GM12878 (cell line): Measurements from ENCODE around the gene TIMD4. TPM values are rescaled to one million over a fixed set of nuclear protein-coding genes. Genes with fewer than 3 reads are reported as not detected.

ENCODE experiments used
- CEBPB ChIP-seq, 2 experiments: fragments of 150-350 bp in 1 of 2; IDR thresholded peaks; 2 replicates each; pipeline ENCODE4 v1.6.1; 2012 to 2014; ENCODE audit warnings: low read depth in 2 of 2, low read length in 2 of 2, borderline replicate concordance in 1 of 2, inconsistent platforms in 1 of 2
- CUX1 ChIP-seq: IDR thresholded peaks from 2 replicates; pipeline ENCODE4 v1.6.1; 2012; ENCODE audit warnings: improper control_type of control experiment, low read depth, low read length; ENCODE audit not compliant: insufficient replicate concordance
- EED ChIP-seq: sonication (generic); IDR thresholded peaks from 2 replicates; pipeline ENCODE4 v1.6.1; 2016; ENCODE audit warnings: antibody characterized with exemption, low read depth
- HDAC2 ChIP-seq: fragments of 200-600 bp; sonication (generic); IDR thresholded peaks from 2 replicates; pipeline ENCODE4 v1.6.1; 2017
- JUNB ChIP-seq: IDR thresholded peaks from 2 replicates; pipeline ENCODE4 v1.6.1; 2016; ENCODE audit warnings: antibody characterized with exemption, mild to moderate bottlenecking
- MTA3 ChIP-seq: IDR thresholded peaks from 2 replicates; pipeline ENCODE4 v1.6.1; 2012; ENCODE audit warnings: low read length, inconsistent platforms, borderline replicate concordance
- PKNOX1 ChIP-seq: fragments of 450-650 bp; IDR thresholded peaks from 2 replicates; pipeline ENCODE4 v1.6.1; 2016; ENCODE audit warnings: mild to moderate bottlenecking
- POU2F2 ChIP-seq: IDR thresholded peaks from 3 replicates; pipeline ENCODE4 v1.6.1; 2011; ENCODE audit warnings: low read depth, mild to moderate bottlenecking, low read length, borderline replicate concordance
- SKIL ChIP-seq: fragments of 450-650 bp; IDR thresholded peaks from 2 replicates; pipeline ENCODE4 v1.6.1; 2017; ENCODE audit warnings: mild to moderate bottlenecking, low read depth, inconsistent platforms; ENCODE audit not compliant: poor library complexity, severe bottlenecking
- SRF ChIP-seq, 2 experiments: IDR thresholded peaks; 2 replicates each; pipeline ENCODE4 v1.6.1; 2011; ENCODE audit warnings: low read depth in 2 of 2, low read length in 2 of 2, mild to moderate bottlenecking in 1 of 2, moderate library complexity in 1 of 2
- TCF12 ChIP-seq: IDR thresholded peaks from 2 replicates; pipeline ENCODE4 v1.6.1; 2011; ENCODE audit warnings: low read depth, mild to moderate bottlenecking, low read length
- ZBTB40 ChIP-seq: fragments of 450-650 bp; IDR thresholded peaks from 2 replicates; pipeline ENCODE4 v1.6.1; 2016; ENCODE audit warnings: mild to moderate bottlenecking, moderate library complexity, borderline replicate concordance
- ZNF687 ChIP-seq: fragments of 450-650 bp; IDR thresholded peaks from 2 replicates; pipeline ENCODE4 v1.6.1; 2017; ENCODE audit warnings: mild to moderate bottlenecking, moderate library complexity
- polyA plus RNA-seq, 11 experiments: library from polyadenylated mRNA; depleted of rRNA in 4 of 11; unstranded in 6 of 11; stranded (reverse) in 5 of 11; fragments of >200 nt; fragmentation: Nextera tagmentation in 4 of 11; fragmentation: Illumina TruSeq in 1 of 11; extraction: Ambion mirVana in 4 of 11; extraction: Trizol in 1 of 11; gene quantifications; 1 replicate in 1 of 11; 2 replicates in 10 of 11; pipeline versions ENCODE4 v1.2.1 to v1.2.3, GENCODE V29; 2011 to 2016; ENCODE audit warnings: inconsistent platforms in 2 of 11, missing spikeins in 2 of 11, low read depth in 1 of 11
- total RNA-seq, 4 experiments: library from RNA; depleted of rRNA in 3 of 4; stranded (reverse); fragments of >200 nt in 3 of 4; fragmentation: Illumina TruSeq in 1 of 4; extraction: Trizol in 1 of 4; gene quantifications; 2 replicates each; pipeline versions ENCODE4 v1.2.1 to v1.2.3, GENCODE V29; 2013 to 2021

Gene TIMD4
- total and polyA plus RNA-seq, 10 of the 15 experiments (the other 5 are each of a cell fraction or from before 2014, with no cell fraction given): 1.3 to 15.4 (median 5.3) TPM

GRCh38 chr5:156942064-156942463 lies 21.0 kb downstream of the TIMD4 start (continued):
- TF ChIP-seq EED: no peak
- TF ChIP-seq JUNB: peak; percentile 44
- TF ChIP-seq SRF (IDR thresholded peaks at IDR 0.05; ENCODE audit: low read depth in 2 of 2, low read length in 2 of 2): no peak
- no peak for TF ChIP-seq MTA3
- TF ChIP-seq POU2F2: peak; percentile 61; the same call in 2 of the 3 replicates
- no peak for TF ChIP-seq HDAC2
- TF ChIP-seq PKNOX1: 0 out of 2 replicates have a peak, but pooled peaks have one; percentile 21
- TF ChIP-seq TCF12: no peak
- no peak for TF ChIP-seq ZBTB40
- no peak for TF ChIP-seq CEBPB (IDR thresholded peaks at IDR 0.05; ENCODE audit: borderline replicate concordance in 1 of 2, low read depth in 2 of 2, low read length in 2 of 2)
- no peak for TF ChIP-seq CUX1
- TF ChIP-seq SKIL: no peak
- no peak for TF ChIP-seq ZNF687
